BLaER1 (cell line): Measurements from ENCODE around the gene PDSS2.
"Not testable (repeated sequence)": the region's sequence is repeated elsewhere in the genome, so short reads cannot be mapped to it uniquely, and the experiment has no call there.

ENCODE experiments used
- H3K27ac ChIP-seq: shearing (Covaris generic); formaldehyde crosslinking; 2 replicates; pipeline ENCODE4 v1.8.1; 2022
- H3K27me3 ChIP-seq: shearing (Covaris generic); formaldehyde crosslinking; 2 replicates; pipeline ENCODE4 v1.8.1; 2022
- H3K36me3 ChIP-seq: shearing (Covaris generic); formaldehyde crosslinking; 2 replicates; pipeline ENCODE4 v1.8.1; 2022
- H3K4me1 ChIP-seq: shearing (Covaris generic); formaldehyde crosslinking; 2 replicates; pipeline ENCODE4 v1.8.1; 2022
- H3K4me2 ChIP-seq: shearing (Covaris generic); formaldehyde crosslinking; 2 replicates; pipeline ENCODE4 v1.8.1; 2022
- H3K4me3 ChIP-seq: shearing (Covaris generic); formaldehyde crosslinking; 2 replicates; pipeline ENCODE4 v1.8.1; 2022
- H3K9ac ChIP-seq: shearing (Covaris generic); formaldehyde crosslinking; 2 replicates; pipeline ENCODE4 v1.8.1; 2022
- H3K9me3 ChIP-seq: shearing (Covaris generic); formaldehyde crosslinking; 2 replicates; pipeline ENCODE4 v1.8.1; 2022
- H4K20me1 ChIP-seq: shearing (Covaris generic); formaldehyde crosslinking; 2 replicates; pipeline ENCODE4 v1.8.1; 2022
- Cebpa-rat ChIP-seq: shearing (Covaris generic); IDR thresholded peaks from 2 replicates; pipeline ENCODE4 v1.8.1; 2022

Gene PDSS2

DNA sequence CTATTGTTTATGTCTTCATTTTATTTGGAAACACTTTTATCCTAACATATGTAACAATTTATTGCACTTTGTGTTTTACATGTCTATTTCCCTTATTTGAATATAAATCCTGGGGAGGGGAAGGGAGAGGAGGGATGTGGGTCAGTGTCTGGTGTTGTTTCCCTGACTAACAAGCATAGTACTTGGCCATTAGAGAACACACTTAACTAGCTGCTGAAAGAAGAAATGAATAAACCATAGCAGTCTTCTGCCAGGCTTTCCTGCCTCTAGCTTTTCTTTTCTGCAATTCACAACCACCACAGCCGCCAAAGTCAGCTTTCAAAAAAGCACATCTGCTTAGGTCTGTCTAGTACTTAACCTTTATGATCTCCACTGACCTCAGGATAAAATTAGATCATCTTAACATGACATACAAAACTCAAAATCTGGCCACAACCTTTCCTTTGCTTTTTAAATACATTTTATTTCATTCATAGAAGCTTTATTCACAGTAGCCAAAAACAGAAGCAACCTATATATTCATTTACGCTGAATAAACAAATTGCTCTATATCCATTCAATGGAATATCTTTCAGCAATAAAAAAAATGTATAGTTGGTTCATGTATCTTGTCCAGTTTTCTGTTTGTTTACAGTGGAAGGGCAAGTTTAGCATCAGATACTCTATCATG lies 16.3 kb downstream of the PDSS2 start:
- Histone ChIP-seq H3K4me2 (no peak overlapping the region), H3K9me3 (peaks cover 30% of the 10 kb centered on the region), H3K4me1 (no peaks in the 10 kb centered on the region), H3K4me3 (no peak overlapping the region), H3K27ac (no peak overlapping the region), H3K36me3 (peaks cover 23% of the 10 kb centered on the region), H4K20me1 (no peaks in the 10 kb centered on the region), H3K27me3 (no peaks in the 10 kb centered on the region), H3K9ac (no peak overlapping the region)
- no peak for TF ChIP-seq Cebpa-rat

DNA sequence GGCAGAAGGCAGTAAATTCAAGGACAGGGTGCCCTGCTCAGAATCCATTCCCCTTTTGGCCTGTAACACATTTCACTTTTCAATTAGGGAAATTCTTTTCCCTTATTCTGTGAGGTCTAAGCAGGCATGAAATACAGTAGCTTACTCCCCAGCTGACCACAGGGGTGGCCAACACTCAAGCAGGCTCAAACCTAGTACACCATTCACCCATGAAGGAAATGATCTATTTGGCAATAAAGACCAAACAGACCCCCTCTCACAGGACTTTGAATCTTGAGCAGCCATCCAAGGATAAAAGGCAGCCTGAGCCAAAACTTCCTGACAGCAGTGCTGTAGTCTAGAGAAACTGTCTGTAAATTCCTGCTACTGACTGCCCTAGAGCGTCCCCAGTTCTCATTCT lies 17.7 kb downstream of the PDSS2 start:
- H3K9ac ChIP-seq: no peak overlapping the region
- TF ChIP-seq Cebpa-rat: no peak
- no peaks in the 10 kb centered on the region for H3K4me1 ChIP-seq
- no peak overlapping the region for H3K27ac ChIP-seq
- no peak overlapping the region for H3K4me3 ChIP-seq
- no peaks in the 10 kb centered on the region for H4K20me1 ChIP-seq
- no peaks in the 10 kb centered on the region for H3K27me3 ChIP-seq
- no peak overlapping the region for H3K4me2 ChIP-seq
- H3K9me3 ChIP-seq: peaks cover 17% of the 10 kb centered on the region
- peaks cover 13% of the 10 kb centered on the region for H3K36me3 ChIP-seq

DNA sequence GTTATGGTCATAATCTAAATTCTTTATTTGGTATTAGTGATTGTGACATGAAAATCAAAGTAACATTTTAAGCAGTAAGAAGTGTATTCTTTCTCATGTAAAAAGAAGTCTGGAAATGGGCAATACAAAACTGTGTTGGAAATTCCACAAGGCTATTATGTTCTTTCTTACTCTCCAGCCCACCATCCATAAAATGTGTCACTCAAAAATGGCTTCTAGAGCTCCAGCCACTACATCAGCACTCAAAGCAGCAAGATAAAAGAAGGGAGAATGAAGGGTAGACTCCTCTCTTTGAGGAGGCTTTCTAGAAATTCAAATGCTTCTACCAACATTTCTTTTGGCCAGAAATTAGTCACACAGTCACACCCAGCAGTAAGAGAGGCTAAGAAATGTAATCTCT lies 18.4 kb downstream of the PDSS2 start:
- H3K4me2 ChIP-seq: no peak overlapping the region
- H3K27ac ChIP-seq: no peak overlapping the region
- no peaks in the 10 kb centered on the region for H3K27me3 ChIP-seq
- no peak overlapping the region for H3K4me3 ChIP-seq
- H3K36me3 ChIP-seq: peaks cover 5% of the 10 kb centered on the region; the same call in 1 of the 2 replicates
- no peak for TF ChIP-seq Cebpa-rat
- no peaks in the 10 kb centered on the region for H4K20me1 ChIP-seq
- peaks cover 9% of the 10 kb centered on the region for H3K9me3 ChIP-seq
- no peaks in the 10 kb centered on the region for H3K4me1 ChIP-seq
- H3K9ac ChIP-seq: no peak overlapping the region

DNA sequence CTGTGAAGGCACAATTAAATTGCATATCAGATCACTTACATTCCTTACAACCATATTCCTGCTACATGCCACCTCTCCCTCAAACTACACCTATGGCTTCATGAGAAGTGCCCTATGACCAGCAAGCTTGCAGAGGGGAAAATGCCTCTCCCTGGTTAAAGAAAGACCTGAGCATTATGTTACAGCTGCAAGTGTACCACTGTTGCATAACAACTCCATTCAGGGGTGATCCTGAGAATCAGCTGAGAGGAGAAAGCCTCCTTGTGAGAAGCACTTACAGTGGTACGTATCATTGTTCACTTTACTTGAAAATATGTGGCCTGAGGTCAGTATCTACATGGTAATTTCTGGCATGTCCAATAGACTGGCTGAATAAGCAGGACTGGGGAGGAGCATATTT lies 20.0 kb downstream of the PDSS2 start:
- TF ChIP-seq Cebpa-rat: no peak
- H4K20me1 ChIP-seq: no peaks in the 10 kb centered on the region

DNA sequence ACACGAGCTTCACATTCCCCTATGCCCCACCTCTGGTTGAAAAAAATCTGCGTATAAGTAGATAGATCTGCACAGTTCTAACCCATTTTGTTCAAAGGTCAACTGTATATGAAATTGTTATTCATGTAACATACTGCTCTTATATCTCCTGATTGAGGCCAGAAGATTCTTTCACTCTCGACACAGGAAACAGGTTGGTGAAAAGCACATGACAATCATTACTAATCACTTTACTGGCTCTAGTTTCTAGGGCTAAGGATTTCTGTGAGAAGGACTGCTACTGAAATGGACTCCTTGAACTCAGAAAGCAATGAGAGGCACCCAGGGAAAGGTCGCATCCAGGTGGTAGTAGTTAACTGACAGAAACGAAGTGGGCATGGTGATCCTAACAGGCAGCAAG lies 21.7 kb downstream of the PDSS2 start:
- TF ChIP-seq Cebpa-rat: no peak
- no peaks in the 10 kb centered on the region for H4K20me1 ChIP-seq

More for the DNA sequence above, 20.0 kb downstream of the PDSS2 start:
- H3K9me3 ChIP-seq: no peaks in the 10 kb centered on the region
- no peaks in the 10 kb centered on the region for H3K27me3 ChIP-seq
- no peaks in the 10 kb centered on the region; the same call in 1 of the 2 replicates for H3K36me3 ChIP-seq
- H3K9ac ChIP-seq: no peak overlapping the region
- no peak overlapping the region for H3K4me2 ChIP-seq
- H3K4me3 ChIP-seq: no peak overlapping the region
- no peak overlapping the region for H3K27ac ChIP-seq
- H3K4me1 ChIP-seq: no peaks in the 10 kb centered on the region

DNA sequence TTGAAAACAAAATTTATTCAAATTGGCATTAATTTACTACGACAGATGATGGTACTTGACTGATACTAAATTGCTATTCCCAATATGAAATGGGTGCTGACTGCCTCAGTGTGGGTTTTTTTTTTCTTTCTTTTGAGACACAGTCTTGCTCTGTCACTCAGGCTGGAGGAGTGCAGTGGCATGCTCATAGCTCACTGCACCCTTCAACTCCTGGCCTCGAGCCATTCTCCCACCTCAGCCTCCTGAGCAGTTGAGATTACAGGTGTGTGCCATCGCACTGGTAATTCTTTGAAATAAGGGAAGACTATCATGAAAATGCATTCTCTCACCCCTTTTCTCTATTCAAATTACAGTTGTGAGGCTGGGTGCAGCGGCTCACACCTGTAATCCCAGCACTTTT lies 22.5 kb downstream of the PDSS2 start:
- no peaks in the 10 kb centered on the region for H3K27me3 ChIP-seq
- H3K4me3 ChIP-seq: no peak overlapping the region
- no peak overlapping the region for H3K4me2 ChIP-seq
- H3K9me3 ChIP-seq: peaks cover 9% of the 10 kb centered on the region
- no peak overlapping the region for H3K27ac ChIP-seq
- no peaks in the 10 kb centered on the region for H3K4me1 ChIP-seq
- no peak overlapping the region for H3K9ac ChIP-seq
- no peak for TF ChIP-seq Cebpa-rat
- no peaks in the 10 kb centered on the region for H4K20me1 ChIP-seq
- H3K36me3 ChIP-seq: no peaks in the 10 kb centered on the region; the same call in 1 of the 2 replicates

More for the DNA sequence above, 21.7 kb downstream of the PDSS2 start:
- Histone ChIP-seq H3K9ac (no peak overlapping the region), H3K9me3 (peaks cover 9% of the 10 kb centered on the region), H3K4me1 (no peaks in the 10 kb centered on the region), H3K36me3 (no peaks in the 10 kb centered on the region; the same call in 1 of the 2 replicates), H3K4me2 (no peak overlapping the region), H3K27me3 (no peaks in the 10 kb centered on the region), H3K4me3 (no peak overlapping the region), H3K27ac (no peak overlapping the region)

DNA sequence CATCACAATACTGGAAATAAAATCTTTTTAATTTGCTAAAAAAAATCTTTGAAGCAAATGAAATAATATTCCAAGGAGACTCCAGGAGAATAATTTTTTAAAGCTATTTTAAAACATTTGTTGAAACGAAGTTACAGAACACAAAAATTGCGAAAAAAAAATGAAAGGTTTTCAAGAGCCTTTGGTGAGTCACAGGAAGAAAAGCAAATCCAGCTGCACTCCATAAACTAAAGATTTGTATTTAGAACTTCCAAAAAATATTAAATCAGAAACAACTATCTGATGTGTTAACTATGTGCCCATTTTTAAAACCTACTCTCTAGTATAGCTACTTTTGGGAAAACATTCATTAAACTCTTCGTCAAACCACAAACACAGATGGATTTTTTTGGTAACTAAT lies 23.6 kb downstream of the PDSS2 start:
- H3K27ac ChIP-seq: no peak overlapping the region
- no peak overlapping the region for H3K9ac ChIP-seq
- H3K27me3 ChIP-seq: no peaks in the 10 kb centered on the region
- H4K20me1 ChIP-seq: no peaks in the 10 kb centered on the region
- H3K4me2 ChIP-seq: no peak overlapping the region
- no peaks in the 10 kb centered on the region; the same call in 1 of the 2 replicates for H3K36me3 ChIP-seq
- no peak overlapping the region for H3K4me3 ChIP-seq
- TF ChIP-seq Cebpa-rat: no peak
- H3K9me3 ChIP-seq: peaks cover 9% of the 10 kb centered on the region
- no peaks in the 10 kb centered on the region for H3K4me1 ChIP-seq

DNA sequence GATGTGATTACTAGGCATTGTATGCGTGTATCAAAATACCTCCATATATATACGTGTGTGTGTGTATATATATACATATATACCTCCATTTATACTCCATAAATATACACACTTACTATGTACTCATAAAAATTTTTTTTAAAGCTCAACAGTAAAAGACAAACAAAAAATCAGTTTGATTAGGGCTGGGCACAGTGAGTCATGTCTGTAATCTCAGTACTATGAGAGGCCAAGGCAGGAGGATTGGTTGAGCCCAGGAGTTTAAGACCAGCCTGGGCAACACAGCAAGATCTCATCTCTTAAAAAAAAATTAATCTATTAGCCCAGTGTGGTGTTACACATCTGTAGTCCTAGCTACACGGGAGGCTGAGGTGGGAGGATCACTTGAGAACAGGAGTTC lies 24.6 kb downstream of the PDSS2 start:
- Histone ChIP-seq H3K27me3 (no peaks in the 10 kb centered on the region), H3K4me1 (no peaks in the 10 kb centered on the region), H3K36me3 (no peaks in the 10 kb centered on the region; the same call in 1 of the 2 replicates), H3K27ac (no peak overlapping the region), H3K9ac (no peak overlapping the region), H3K4me2 (no peak overlapping the region), H3K9me3 (peaks cover 17% of the 10 kb centered on the region), H4K20me1 (no peaks in the 10 kb centered on the region), H3K4me3 (no peak overlapping the region)
- no peak for TF ChIP-seq Cebpa-rat

DNA sequence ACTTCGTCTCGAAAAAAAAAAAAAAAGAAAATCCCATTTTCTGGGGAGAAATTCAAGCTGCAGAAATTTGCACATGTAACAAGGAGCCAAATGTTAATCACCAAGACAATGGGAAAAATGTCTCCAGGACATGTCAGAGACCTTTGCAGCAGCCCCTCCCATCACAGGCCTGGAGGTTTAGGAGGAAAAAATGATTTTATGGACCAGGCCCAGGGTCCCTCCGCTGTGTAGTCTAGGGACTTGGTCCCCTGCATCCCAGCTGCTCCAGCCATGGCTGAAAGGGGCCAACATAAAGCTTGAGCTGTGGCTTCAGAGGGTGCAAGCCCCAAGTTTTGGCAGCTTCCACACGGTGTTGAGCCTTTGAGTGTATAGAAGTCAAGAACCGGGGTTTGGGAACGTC lies 33.4 kb downstream of the PDSS2 start:
- H3K27ac ChIP-seq, H3K9ac ChIP-seq, H3K4me2 ChIP-seq, H4K20me1 ChIP-seq, H3K4me1 ChIP-seq, H3K27me3 ChIP-seq: not testable (repeated sequence)
- peaks cover 44% of the 10 kb centered on the region for H3K9me3 ChIP-seq
- 0 out of 2 replicates have a peak overlapping the region, but pooled peaks have one; percentile 18 for H3K4me3 ChIP-seq
- H3K36me3 ChIP-seq: peaks cover 32% of the 10 kb centered on the region

DNA sequence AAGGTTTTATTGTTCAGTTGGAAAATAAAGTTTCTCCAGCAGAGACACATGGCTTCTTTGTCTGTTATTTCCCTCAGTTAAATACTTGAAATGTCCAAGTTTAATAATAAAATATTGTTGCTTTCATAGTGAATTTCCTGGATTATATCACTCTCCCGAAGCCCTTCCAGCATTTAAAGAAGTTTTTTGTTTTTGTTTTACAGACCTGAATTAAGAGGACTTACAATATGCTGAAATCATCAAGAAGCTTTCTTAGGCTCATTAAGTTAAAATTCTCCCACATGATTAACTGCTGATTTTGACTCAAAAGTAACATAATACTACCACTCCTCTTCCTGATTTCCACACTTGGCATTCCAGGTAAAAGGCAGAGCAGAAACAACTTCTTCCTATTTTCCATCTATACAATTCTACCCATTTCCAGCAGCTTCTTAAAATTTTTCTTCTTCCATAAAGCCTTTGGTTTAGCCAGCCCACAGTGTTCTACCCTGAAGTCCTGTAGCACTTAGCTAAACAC lies 35.8 kb downstream of the PDSS2 start:
- peaks cover 36% of the 10 kb centered on the region for H3K9me3 ChIP-seq
- peaks cover 24% of the 10 kb centered on the region for H3K36me3 ChIP-seq
- H4K20me1 ChIP-seq: no peaks in the 10 kb centered on the region
- no peak overlapping the region for H3K4me3 ChIP-seq
- no peak for TF ChIP-seq Cebpa-rat
- no peaks in the 10 kb centered on the region for H3K27me3 ChIP-seq
- H3K9ac ChIP-seq: no peak overlapping the region
- no peak overlapping the region for H3K27ac ChIP-seq
- H3K4me1 ChIP-seq: peaks cover 9% of the 10 kb centered on the region; the same call in 1 of the 2 replicates
- H3K4me2 ChIP-seq: no peak overlapping the region
